Subcutaneous abdominal adipose tissue (tissue), 5 donors: ENCODE measurements around the gene MEF2B.

ENCODE experiments used
- H3K27ac ChIP-seq: one replicate; pipeline ENCODE4 v1.7.0; 2013; ENCODE audit warnings: low read depth, mild to moderate bottlenecking, inconsistent platforms, low read length, moderate library complexity
- H3K27me3 ChIP-seq, 5 donors: one replicate each; pipeline ENCODE4 v1.7.0; 2013; ENCODE audit warnings: low read length in 5 of 5, inconsistent platforms in 1 of 5; ENCODE audit not compliant: control insufficient read depth in 5 of 5, insufficient read depth in 4 of 5
- H3K36me3 ChIP-seq, 5 donors: one replicate each; pipeline ENCODE4 v1.7.0; 2013; ENCODE audit warnings: low read length in 5 of 5; ENCODE audit not compliant: control insufficient read depth in 5 of 5, insufficient read depth in 5 of 5
- H3K4me1 ChIP-seq, 5 donors: one replicate each; pipeline ENCODE4 v1.7.0; 2013; ENCODE audit warnings: low read length in 5 of 5, mild to moderate bottlenecking in 3 of 5, moderate library complexity in 1 of 5; ENCODE audit not compliant: control insufficient read depth in 5 of 5, insufficient read depth in 5 of 5
- H3K4me3 ChIP-seq, 5 donors: one replicate each; pipeline ENCODE4 v1.7.0; 2013; ENCODE audit warnings: low read length in 5 of 5, low read depth in 1 of 5
- H3K9ac ChIP-seq, 5 donors: one replicate each; pipeline ENCODE4 v1.7.0; 2013; ENCODE audit warnings: low read length in 5 of 5, mild to moderate bottlenecking in 4 of 5, moderate library complexity in 3 of 5
- H3K9me3 ChIP-seq, 5 donors: one replicate each; pipeline ENCODE4 v1.7.0; 2013; ENCODE audit warnings: low read length in 5 of 5; ENCODE audit not compliant: control insufficient read depth in 5 of 5
- donor health status: healthy.
- donor health status: healthy.
- donor health status: healthy.
- donor health status: healthy.
- donor health status: healthy.

Gene MEF2B

GRCh38 chr19:19170053-19170872 lies at the start of gene MEF2B:
MEF2B (minus strand) TSS chr19:19170263; CDS start chr19:19150735, 19,528 bp downstream.
- no peaks in the 10 kb centered on the region for H3K36me3 ChIP-seq
- peaks cover 0 to 42% (median 35%) of the 10 kb centered on the region in 5 donors for H3K4me1 ChIP-seq
- H3K27ac ChIP-seq: no peak within 1 kb of the TSS
- H3K9ac ChIP-seq: peak within 1 kb of the TSS in 1 of 5 donors; percentile 56
- peak within 1 kb of the TSS; percentile 11 to 53 (median 36) for H3K4me3 ChIP-seq
- no peaks in the 10 kb centered on the region for H3K27me3 ChIP-seq
- H3K9me3 ChIP-seq: no peaks in the 10 kb centered on the region

GRCh38 chr19:19218911-19219310 lies 48.8 kb upstream of the MEF2B start:
- peaks cover under 1 to 21% (median 12%) of the 10 kb centered on the region in 5 donors for H3K27me3 ChIP-seq
- peaks cover 0 to 5% (median 0%) of the 10 kb centered on the region in 5 donors for H3K9me3 ChIP-seq
- no peaks in the 10 kb centered on the region for H3K36me3 ChIP-seq
- no peaks in the 10 kb centered on the region for H3K4me1 ChIP-seq
- no peak overlapping the region for H3K4me3 ChIP-seq
- H3K9ac ChIP-seq: no peak overlapping the region
- H3K27ac ChIP-seq: no peak overlapping the region

GRCh38 chr19:19217099-19217498 lies 47.0 kb upstream of the MEF2B start:
- no peak overlapping the region for H3K27ac ChIP-seq
- no peak overlapping the region for H3K9ac ChIP-seq

GRCh38 chr19:19215792-19216191 lies 45.7 kb upstream of the MEF2B start:
- peaks cover 20 to 50% (median 37%) of the 10 kb centered on the region in 5 donors for H3K27me3 ChIP-seq

More at GRCh38 chr19:19217099-19217498, 47.0 kb upstream of the MEF2B start:
- no peaks in the 10 kb centered on the region for H3K4me1 ChIP-seq
- H3K36me3 ChIP-seq: no peaks in the 10 kb centered on the region
- H3K4me3 ChIP-seq: no peak overlapping the region
- peaks cover 0 to 5% (median 2%) of the 10 kb centered on the region in 5 donors for H3K9me3 ChIP-seq
- H3K27me3 ChIP-seq: peaks cover 10 to 39% (median 27%) of the 10 kb centered on the region in 5 donors

GRCh38 chr19:19214892-19215291 lies 44.8 kb upstream of the MEF2B start:
- H3K4me1 ChIP-seq: no peaks in the 10 kb centered on the region
- H3K9ac ChIP-seq: no peak overlapping the region
- H3K27ac ChIP-seq: no peak overlapping the region
- H3K9me3 ChIP-seq: peaks cover 0 to 5% (median 2%) of the 10 kb centered on the region in 5 donors
- peaks cover 20 to 50% (median 40%) of the 10 kb centered on the region in 5 donors for H3K27me3 ChIP-seq
- no peak overlapping the region for H3K4me3 ChIP-seq
- H3K36me3 ChIP-seq: no peaks in the 10 kb centered on the region

More at GRCh38 chr19:19215792-19216191, 45.7 kb upstream of the MEF2B start:
- Histone ChIP-seq H3K9me3 (peaks cover 0 to 5% (median 2%) of the 10 kb centered on the region in 5 donors), H3K4me1 (no peaks in the 10 kb centered on the region), H3K27ac (no peak overlapping the region), H3K36me3 (no peaks in the 10 kb centered on the region), H3K9ac (no peak overlapping the region), H3K4me3 (no peak overlapping the region)

- H3K36me3 ChIP-seq: no peaks in the 10 kb centered on the region
- H3K9me3 ChIP-seq: peaks cover 0 to 5% (median 2%) of the 10 kb centered on the region in 5 donors
- no peak overlapping the region for H3K27ac ChIP-seq
- H3K27me3 ChIP-seq: peaks cover 20 to 54% (median 40%) of the 10 kb centered on the region in 5 donors
- H3K9ac ChIP-seq: no peak overlapping the region
- no peaks in the 10 kb centered on the region for H3K4me1 ChIP-seq
- H3K4me3 ChIP-seq: no peak overlapping the region
Observed at GRCh38 chr19:19214159-19214490, 44.1 kb upstream of the MEF2B start.

GRCh38 chr19:19213426-19214158 lies 43.5 kb upstream of the MEF2B start:
- peaks cover 20 to 54% (median 38%) of the 10 kb centered on the region in 5 donors for H3K27me3 ChIP-seq
- no peak overlapping the region for H3K4me3 ChIP-seq
- no peaks in the 10 kb centered on the region for H3K36me3 ChIP-seq
- no peaks in the 10 kb centered on the region for H3K4me1 ChIP-seq
- no peak overlapping the region for H3K9ac ChIP-seq
- peaks cover 0 to 5% (median 2%) of the 10 kb centered on the region in 5 donors for H3K9me3 ChIP-seq
- H3K27ac ChIP-seq: no peak overlapping the region

- Histone ChIP-seq H3K27ac (no peak overlapping the region), H3K36me3 (no peaks in the 10 kb centered on the region), H3K27me3 (peaks cover 20 to 54% (median 40%) of the 10 kb centered on the region in 5 donors), H3K9ac (no peak overlapping the region), H3K9me3 (peaks cover 0 to 5% (median 2%) of the 10 kb centered on the region in 5 donors), H3K4me1 (no peaks in the 10 kb centered on the region), H3K4me3 (no peak overlapping the region)
Observed at GRCh38 chr19:19212916-19213315, 42.9 kb upstream of the MEF2B start.

- no peak within 1 kb of the TSS for H3K9ac ChIP-seq
- H3K27ac ChIP-seq: no peak within 1 kb of the TSS
- no peaks in the 10 kb centered on the region for H3K4me1 ChIP-seq
- H3K4me3 ChIP-seq: no peak within 1 kb of the TSS
- peaks cover 20 to 62% (median 48%) of the 10 kb centered on the region in 5 donors for H3K27me3 ChIP-seq
- no peaks in the 10 kb centered on the region for H3K36me3 ChIP-seq
- peaks cover 0 to 2% (median 0%) of the 10 kb centered on the region in 5 donors for H3K9me3 ChIP-seq
Observed at GRCh38 chr19:19211499-19212420, 41.7 kb upstream of the MEF2B start, which contains the start of gene NCAN. NCAN (plus strand) TSS chr19:19211958; CDS start chr19:19216954, 4,996 bp downstream.
